Activated CD8-positive, alpha-beta T cell treated with anti-CD3 and anti-CD28 coated beads, Interleukin-2, amount 10 ng/mL, durations not matched to agents 7 days and 5 days (primary cell): ENCODE results near the gene POU4F1. TPM values are rescaled to one million over a fixed set of nuclear protein-coding genes. Genes with fewer than 3 reads are reported as not detected.

Experiments
- ATAC-seq: fragments of 150-1000 bp; cut with Tn5 transposase; one replicate; pipeline ENCODE4 v1.10.0; 2021; ENCODE audit warnings: moderate library complexity
- CTCF ChIA-PET: fragments of 350-600 bp; sonication (Branson Sonifier 250); formaldehyde crosslinking; loops from one replicate; lab custom pipeline; 2021; ENCODE audit warnings: antibody characterized with exemption; lab: Charles Lee
- POLR2A ChIA-PET: fragments of 350-600 bp; sonication (Branson Sonifier 250); formaldehyde crosslinking; loops from one replicate; lab custom pipeline; 2021; ENCODE audit warnings: antibody characterized with exemption; lab: Charles Lee
- DNase-seq: peaks from one replicate; pipeline ENCODE4 v3.0.0-alpha.2; 2020
- H3K27ac Mint-ChIP-seq: one replicate; pipeline ENCODE4 v1.8.0; 2021; ENCODE audit warnings: mild to moderate bottlenecking, mixed read lengths
- H3K27me3 Mint-ChIP-seq: one replicate; pipeline ENCODE4 v1.8.0; 2021; ENCODE audit warnings: low read depth, mixed read lengths
- H3K36me3 Mint-ChIP-seq: one replicate; pipeline ENCODE4 v1.8.0; 2021; ENCODE audit warnings: low read depth, mixed read lengths
- H3K4me1 Mint-ChIP-seq: one replicate; pipeline ENCODE4 v1.8.0; 2021; ENCODE audit warnings: low read depth, mixed read lengths
- H3K4me3 Mint-ChIP-seq: one replicate; pipeline ENCODE4 v1.8.0; 2021; ENCODE audit warnings: mild to moderate bottlenecking, mixed read lengths
- H3K9me3 Mint-ChIP-seq: one replicate; pipeline ENCODE4 v1.8.0; 2022; ENCODE audit warnings: mixed read lengths; ENCODE audit not compliant: insufficient read depth
- total RNA-seq, 2 experiments: library from RNA; stranded (reverse); gene quantifications; one replicate each; pipeline ENCODE4 v1.2.3, GENCODE V29; 2021

The POU4F1 gene
- total RNA-seq, 2 experiments from 2014 or later, result 0.13 TPM

DNA sequence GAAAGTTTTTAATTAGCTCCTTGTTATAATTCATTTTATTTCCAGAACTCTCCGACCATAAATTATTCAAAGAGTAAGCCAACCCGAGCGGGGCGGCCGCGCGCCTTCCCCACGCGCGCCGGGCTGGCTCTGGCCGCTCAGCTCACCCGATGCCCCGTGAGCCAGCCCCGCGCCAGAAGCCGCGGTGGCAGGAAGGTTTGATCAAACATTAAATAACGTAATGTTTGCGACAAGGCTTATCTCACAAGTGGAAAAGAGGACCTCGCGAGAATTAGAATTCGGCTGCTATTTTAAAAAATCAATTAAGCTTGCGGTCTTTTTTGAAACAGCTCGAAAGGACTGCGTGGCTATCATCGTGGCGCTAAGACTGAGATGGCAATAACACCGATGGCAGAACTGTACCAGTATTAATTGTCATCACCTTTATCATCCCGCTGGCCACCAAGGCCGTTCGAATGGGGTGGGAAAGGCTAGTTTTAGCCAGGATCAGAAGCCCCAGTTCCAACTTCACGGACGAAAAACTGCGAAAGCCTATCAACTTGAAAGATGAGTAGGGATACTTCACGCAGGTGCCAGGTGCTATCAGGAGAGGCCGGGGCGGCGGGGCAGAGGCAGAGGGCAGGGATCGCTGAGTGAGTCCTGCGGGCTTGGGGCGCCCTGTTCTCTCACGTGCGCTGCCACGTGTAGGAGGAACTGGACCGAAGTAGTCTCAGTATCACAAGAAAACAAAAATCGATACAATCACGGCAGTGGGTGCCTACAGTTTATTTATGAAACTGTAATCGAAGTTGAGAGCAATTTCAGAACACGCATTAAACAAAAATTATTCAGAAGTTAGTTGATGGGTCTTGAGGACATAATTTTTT, 6.4 kb downstream of the POU4F1 start:
- no peaks in the 10 kb centered on the region for H3K9me3 Mint-ChIP-seq
- DNase-seq, result no peak
- ATAC-seq, result no peak
- CTCF ChIA-PET, result interaction anchor here (1.1 to 1.4 kb wide), 2 partner anchors 8 to 10 kb away, joined by 4 to 5 read pairs; no protein-coding TSS in a partner anchor
- no peak overlapping the region for H3K27ac Mint-ChIP-seq
- H3K27me3 Mint-ChIP-seq, result peaks cover 82% of the 10 kb centered on the region
- peaks cover 11% of the 10 kb centered on the region for H3K4me1 Mint-ChIP-seq
- H3K4me3 Mint-ChIP-seq, result peak overlapping the region; percentile 18
- H3K36me3 Mint-ChIP-seq, result no peaks in the 10 kb centered on the region
- POLR2A ChIA-PET, result no interaction called here

DNA sequence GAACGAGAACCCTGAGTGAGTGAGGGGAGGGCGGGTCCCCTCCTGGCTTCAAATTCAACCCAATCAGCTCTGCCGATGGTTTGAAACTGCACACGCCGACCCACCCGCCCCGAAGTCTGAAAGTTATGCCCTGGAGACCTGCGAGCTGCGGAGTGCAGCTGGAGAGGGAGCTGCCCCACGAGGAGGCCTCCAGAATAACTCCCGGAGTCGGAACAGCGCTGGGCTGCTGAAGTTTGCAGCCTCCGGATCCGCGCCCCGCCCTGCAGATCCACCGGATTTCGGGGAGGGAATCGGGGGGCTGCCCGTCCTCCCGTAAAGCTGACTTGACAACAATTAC, 7.0 kb downstream of the POU4F1 start:
- CTCF ChIA-PET, result interaction anchor here (1.1 to 1.4 kb wide), 2 partner anchors 9 to 10 kb away, joined by 4 to 5 read pairs; no protein-coding TSS in a partner anchor

DNA sequence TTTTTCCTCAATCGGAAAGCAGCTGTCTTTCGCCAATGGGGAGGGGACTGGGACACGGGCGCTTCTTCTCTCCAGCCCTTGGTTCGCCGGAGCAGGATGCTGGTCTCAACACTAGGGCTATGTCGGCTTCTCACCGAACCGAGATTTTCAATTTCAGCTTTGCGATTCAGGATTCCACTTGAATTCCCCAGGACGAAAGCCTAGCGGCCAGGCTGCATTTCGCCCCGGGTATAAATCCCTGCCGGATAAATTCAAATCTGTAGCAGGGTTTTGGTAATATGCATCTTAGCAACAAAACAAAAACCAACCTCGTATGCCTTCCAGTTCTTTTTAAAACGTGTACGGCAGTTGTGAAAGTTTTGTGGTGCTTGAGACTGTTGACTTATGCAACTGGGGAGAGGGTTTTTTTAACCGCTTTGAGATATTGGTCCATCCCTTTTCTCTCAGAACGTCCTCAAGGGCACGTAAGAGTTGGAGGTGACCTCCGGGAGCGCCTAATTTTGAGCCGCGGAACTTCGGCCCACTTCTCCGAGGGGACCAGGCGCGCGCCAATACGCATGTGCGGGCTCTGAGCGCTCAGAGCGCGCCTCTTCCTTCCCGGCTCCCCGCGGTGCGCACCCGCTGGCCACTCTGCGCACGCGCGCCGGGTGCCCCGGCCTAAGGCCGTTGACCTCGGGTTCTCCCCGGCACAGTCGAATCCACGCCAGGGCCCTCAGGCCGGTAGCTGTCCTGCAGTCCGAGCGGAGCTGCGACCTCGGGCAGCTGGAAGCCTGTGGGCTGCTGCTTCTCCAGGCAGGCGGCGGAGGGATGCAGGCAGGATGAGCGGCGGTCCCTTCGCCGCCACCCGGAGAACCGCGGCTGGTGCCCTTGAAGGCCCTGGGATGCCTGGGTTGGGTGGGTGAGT, 7.6 kb downstream of the POU4F1 start:
- Mint-ChIP-seq H3K4me3 (peak overlapping the region; percentile 42), H3K27ac (no peak overlapping the region), H3K9me3 (no peaks in the 10 kb centered on the region), H3K36me3 (no peaks in the 10 kb centered on the region), H3K4me1 (peaks cover 4% of the 10 kb centered on the region), H3K27me3 (peaks cover 77% of the 10 kb centered on the region)
- DNase-seq (no peak), ATAC-seq (no peak)
- ChIA-PET POLR2A (no interaction called here), CTCF (interaction anchor here (1.1 to 1.4 kb wide), 2 partner anchors 9 kb away, joined by 4 to 5 read pairs; no protein-coding TSS in a partner anchor)

More for the DNA sequence above, 7.0 kb downstream of the POU4F1 start:
- peak overlapping the region; percentile 18 for H3K4me3 Mint-ChIP-seq
- peaks cover 9% of the 10 kb centered on the region for H3K4me1 Mint-ChIP-seq
- no peaks in the 10 kb centered on the region for H3K9me3 Mint-ChIP-seq
- no peak for DNase-seq
- no peak for ATAC-seq
- POLR2A ChIA-PET, result no interaction called here
- no peak overlapping the region for H3K27ac Mint-ChIP-seq
- H3K36me3 Mint-ChIP-seq, result no peaks in the 10 kb centered on the region
- peaks cover 83% of the 10 kb centered on the region for H3K27me3 Mint-ChIP-seq

DNA sequence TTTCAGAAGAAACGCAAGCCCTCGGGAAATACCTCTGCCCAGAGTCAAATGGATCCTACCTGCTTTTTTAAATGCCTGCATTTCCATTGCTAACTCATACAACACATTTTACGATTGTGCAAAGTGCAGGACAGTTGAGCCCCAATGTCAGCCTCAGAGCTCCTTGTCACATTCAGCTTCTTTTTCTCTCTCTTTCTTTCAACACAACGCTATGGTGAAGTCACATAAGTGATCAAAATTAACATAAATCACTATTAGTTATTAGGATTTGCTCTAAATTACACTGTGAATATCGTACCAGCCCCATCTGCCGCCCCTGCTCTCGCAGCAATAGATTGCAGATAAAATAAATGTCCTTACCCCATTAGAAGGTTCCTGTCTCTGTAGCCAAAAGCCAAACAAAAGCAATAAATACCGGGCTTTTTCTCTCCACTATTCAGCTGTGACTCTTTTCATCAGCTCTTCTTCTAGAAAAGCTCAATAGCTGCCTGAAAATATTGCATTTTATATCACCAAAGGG, 8.8 kb downstream of the POU4F1 start:
- no peak overlapping the region for H3K4me3 Mint-ChIP-seq
- no peaks in the 10 kb centered on the region for H3K4me1 Mint-ChIP-seq

DNA sequence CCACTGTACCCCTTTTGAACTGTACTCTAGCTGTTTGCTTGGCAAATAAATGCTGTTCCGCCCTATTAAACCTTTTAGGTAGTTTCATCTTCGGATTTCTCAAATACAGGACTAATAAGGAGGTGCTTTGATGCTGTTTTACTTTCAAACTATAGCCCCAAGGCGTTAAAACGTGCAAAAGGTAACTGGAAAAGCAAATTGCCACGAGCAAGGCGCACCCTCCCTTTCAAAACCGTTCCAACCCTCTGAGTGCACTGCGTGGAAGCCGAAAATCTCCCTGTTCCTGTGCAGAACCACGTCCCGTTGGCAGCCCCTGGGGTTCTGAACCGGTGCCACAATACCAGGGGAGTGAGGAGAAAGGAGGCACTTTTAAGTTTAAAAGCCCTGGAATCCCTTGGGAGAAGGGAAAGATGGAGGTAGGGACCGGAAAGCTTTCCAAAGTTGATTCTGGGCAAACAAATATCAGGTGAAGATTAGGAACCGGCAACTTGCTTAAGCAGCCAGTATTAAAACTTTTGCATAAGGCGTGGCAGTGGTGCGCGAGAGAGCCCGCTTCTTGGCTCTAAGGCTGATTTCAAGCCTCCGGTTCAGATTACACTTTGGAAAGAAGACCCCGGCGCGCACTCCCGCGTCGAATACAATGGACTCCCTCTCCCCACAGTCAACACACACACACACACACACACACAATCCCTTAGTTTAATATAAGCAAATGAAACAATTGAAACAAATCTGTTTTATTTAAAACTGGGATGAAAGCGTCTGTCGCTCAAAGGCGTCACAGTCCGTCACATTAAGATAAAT, 9.5 kb downstream of the POU4F1 start:
- Mint-ChIP-seq H3K27me3 (peaks cover 75% of the 10 kb centered on the region), H3K4me1 (no peaks in the 10 kb centered on the region), H3K9me3 (no peaks in the 10 kb centered on the region), H3K4me3 (peak overlapping the region; percentile 18), H3K27ac (no peak overlapping the region), H3K36me3 (no peaks in the 10 kb centered on the region)
- ATAC-seq (no peak), DNase-seq (no peak)
- POLR2A ChIA-PET, result no interaction called here
- CTCF ChIA-PET, result no interaction called here

More for the DNA sequence above, 8.8 kb downstream of the POU4F1 start:
- no peak for ATAC-seq
- CTCF ChIA-PET, result no interaction called here
- POLR2A ChIA-PET, result no interaction called here
- Mint-ChIP-seq H3K27ac (no peak overlapping the region), H3K36me3 (no peaks in the 10 kb centered on the region), H3K27me3 (peaks cover 74% of the 10 kb centered on the region), H3K9me3 (no peaks in the 10 kb centered on the region)
- DNase-seq, result no peak

DNA sequence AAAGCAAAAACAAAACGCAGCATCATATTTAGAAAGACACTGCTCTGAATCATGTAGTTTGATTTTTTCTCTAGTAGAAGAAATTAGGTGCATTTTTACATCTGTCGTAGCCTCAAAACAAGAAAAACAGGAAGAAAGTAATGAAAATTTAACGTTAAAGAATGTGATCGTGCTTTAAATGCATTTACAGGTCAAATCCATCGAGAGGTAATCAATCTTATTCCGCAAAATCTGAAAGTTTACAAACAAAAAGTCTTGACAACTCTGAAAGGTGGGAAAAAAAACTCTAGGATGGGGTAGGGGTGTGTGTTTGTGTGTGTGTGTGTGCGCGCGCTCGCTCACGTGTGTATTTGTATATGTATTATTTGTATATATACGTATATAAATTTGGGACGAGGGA, 10.2 kb downstream of the POU4F1 start:
- Mint-ChIP-seq H3K27ac (no peak overlapping the region), H3K9me3 (no peaks in the 10 kb centered on the region), H3K27me3 (peaks cover 75% of the 10 kb centered on the region), H3K4me3 (no peak overlapping the region), H3K36me3 (no peaks in the 10 kb centered on the region), H3K4me1 (no peaks in the 10 kb centered on the region)
- CTCF ChIA-PET, result no interaction called here
- POLR2A ChIA-PET, result no interaction called here
- DNase-seq (no peak), ATAC-seq (no peak)

DNA sequence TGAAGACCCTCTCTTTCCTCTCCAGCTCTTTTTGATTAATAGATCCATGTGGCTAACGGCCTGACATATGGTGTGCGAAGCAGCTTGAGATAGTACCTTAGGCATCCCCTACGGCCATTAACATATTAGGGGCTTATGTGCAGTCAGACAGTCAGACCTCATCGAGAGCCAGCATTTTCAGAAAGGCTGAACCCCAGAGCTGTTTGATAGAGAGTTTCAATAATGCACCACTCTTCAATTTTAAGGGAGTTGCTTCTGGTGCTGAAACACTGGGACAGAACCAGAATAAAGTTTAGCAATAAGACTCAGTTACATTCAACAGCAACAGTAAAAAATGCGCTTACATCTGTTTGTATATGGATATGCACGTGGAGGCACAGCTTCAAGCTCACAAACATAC, 10.8 kb downstream of the POU4F1 start:
- DNase-seq, result no peak
- Mint-ChIP-seq H3K27ac (no peak overlapping the region), H3K9me3 (no peaks in the 10 kb centered on the region), H3K36me3 (no peaks in the 10 kb centered on the region), H3K4me3 (no peak overlapping the region), H3K4me1 (no peaks in the 10 kb centered on the region), H3K27me3 (peaks cover 78% of the 10 kb centered on the region)
- ATAC-seq, result no peak
- ChIA-PET POLR2A (no interaction called here), CTCF (no interaction called here)

DNA sequence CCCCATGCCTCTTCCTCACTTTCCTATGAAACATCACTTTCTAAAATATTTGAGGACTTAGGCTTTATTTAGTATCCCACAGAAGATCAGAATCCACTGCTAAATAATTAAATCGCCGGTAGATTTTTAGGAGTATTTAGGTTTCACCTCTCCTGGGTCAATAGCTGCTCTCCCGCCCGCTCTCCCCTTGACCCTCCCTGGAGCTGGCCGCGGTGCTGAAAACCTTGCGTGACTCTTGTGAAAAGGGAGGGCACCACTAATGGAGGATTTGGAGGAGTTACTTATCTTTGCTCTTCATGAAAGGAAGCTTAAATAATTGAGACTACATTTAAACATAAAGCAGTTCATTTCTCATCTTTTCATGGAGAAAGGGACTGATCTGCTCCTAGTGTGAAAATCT, 14.1 kb downstream of the POU4F1 start:
- ATAC-seq (no peak), DNase-seq (no peak)
- Mint-ChIP-seq H3K36me3 (no peaks in the 10 kb centered on the region), H3K9me3 (no peaks in the 10 kb centered on the region), H3K27ac (no peak overlapping the region), H3K4me1 (no peaks in the 10 kb centered on the region), H3K4me3 (no peak overlapping the region), H3K27me3 (peaks cover 69% of the 10 kb centered on the region)
- CTCF ChIA-PET, result interaction anchor here (0.6 kb wide), 1 partner anchor 279 kb away, joined by 3 read pairs; no protein-coding TSS in a partner anchor
- POLR2A ChIA-PET, result no interaction called here

DNA sequence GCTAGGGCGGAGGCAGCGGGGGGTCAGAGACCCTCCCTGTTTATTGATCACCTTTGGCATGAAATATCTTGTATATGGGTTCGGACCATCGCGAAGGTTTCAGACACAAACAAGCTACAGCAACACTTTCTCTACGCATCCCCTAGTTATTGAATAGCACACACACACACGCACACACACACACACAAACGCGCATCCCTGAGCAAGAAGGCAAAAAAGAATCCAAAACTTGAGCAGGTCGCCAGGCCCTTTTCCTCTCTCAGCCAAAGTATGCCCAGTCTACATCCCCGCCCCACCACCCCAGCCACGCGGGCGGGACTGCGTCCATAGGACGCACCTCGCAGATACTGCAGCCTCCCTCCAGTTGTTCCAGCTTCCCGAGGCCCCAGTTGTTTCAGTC, 16.0 kb downstream of the POU4F1 start:
- Mint-ChIP-seq H3K27ac (no peak overlapping the region), H3K36me3 (no peaks in the 10 kb centered on the region), H3K4me3 (no peak overlapping the region), H3K9me3 (no peaks in the 10 kb centered on the region), H3K27me3 (peaks cover 54% of the 10 kb centered on the region), H3K4me1 (no peaks in the 10 kb centered on the region)
- DNase-seq (no peak), ATAC-seq (no peak)
- POLR2A ChIA-PET, result interaction anchor here (0.6 kb wide), 2 partner anchors 9 to 17 kb away, joined by 3 to 4 read pairs; no protein-coding TSS in a partner anchor
- CTCF ChIA-PET, result interaction anchor here (1.1 kb wide), 1 partner anchor 9 kb away, joined by 4 read pairs; no protein-coding TSS in a partner anchor

DNA sequence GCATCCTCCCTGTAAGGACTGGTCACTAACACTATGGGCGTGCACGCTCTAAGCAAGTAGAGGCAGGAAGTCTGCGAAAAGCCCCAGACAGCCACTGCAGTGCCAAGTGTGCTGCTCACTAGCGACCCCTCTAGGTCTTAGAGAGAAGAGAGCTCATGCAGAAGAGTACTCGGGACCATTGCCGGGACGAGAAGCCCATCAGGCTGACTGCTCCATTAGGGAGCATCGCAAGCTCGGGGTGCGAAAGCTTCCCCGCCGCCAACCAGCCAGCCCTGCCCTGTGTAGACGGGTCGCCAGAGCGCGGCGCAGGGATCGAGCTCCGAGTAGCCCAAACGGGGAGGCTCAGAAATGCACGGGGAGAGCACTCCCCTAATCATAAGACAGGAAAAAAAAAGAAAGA, 16.6 kb downstream of the POU4F1 start:
- H3K4me1 Mint-ChIP-seq, result no peaks in the 10 kb centered on the region
- peaks cover 50% of the 10 kb centered on the region for H3K27me3 Mint-ChIP-seq
- H3K9me3 Mint-ChIP-seq, result no peaks in the 10 kb centered on the region
- CTCF ChIA-PET, result interaction anchor here (1.1 kb wide), 1 partner anchor 10 kb away, joined by 4 read pairs; no protein-coding TSS in a partner anchor
- ATAC-seq, result no peak
- DNase-seq, result no peak
- no peak overlapping the region for H3K27ac Mint-ChIP-seq
- POLR2A ChIA-PET, result interaction anchor here (0.6 kb wide), 1 partner anchor 8 kb away, joined by 3 read pairs; no protein-coding TSS in a partner anchor
- H3K36me3 Mint-ChIP-seq, result no peaks in the 10 kb centered on the region
- no peak overlapping the region for H3K4me3 Mint-ChIP-seq

DNA sequence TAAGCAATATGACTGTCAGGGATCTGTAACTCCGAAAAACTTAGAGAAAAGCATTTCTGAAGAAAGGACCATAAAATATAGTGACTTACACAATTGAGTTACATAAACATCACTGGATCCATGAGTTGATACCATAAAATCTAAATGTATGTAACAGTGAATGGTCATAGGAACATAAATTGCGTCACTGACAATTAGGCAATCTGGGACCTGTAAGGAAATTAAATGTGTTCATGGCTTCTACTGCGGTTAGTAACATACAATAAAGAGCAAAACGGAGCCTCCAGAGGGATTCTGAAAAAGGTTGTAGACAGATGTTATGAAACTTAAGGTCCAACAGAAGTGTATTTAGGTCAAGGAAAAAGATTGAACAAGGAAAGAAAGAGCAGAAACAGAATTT, 27.1 kb downstream of the POU4F1 start:
- DNase-seq (no peak), ATAC-seq (no peak)
- ChIA-PET POLR2A (no interaction called here), CTCF (no interaction called here)
- Mint-ChIP-seq H3K9me3 (no peaks in the 10 kb centered on the region), H3K4me3 (no peak overlapping the region), H3K27ac (no peak overlapping the region), H3K36me3 (no peaks in the 10 kb centered on the region), H3K4me1 (no peaks in the 10 kb centered on the region), H3K27me3 (peaks cover 17% of the 10 kb centered on the region)
